ENCODE measurements around the gene SOCS1. TPM values are rescaled to one million over a fixed set of nuclear protein-coding genes. Genes with fewer than 3 reads are reported as not detected.

SOCS1 gene
- total RNA-seq, 1 donor from 2014 or later = 2.7 TPM

DNA sequence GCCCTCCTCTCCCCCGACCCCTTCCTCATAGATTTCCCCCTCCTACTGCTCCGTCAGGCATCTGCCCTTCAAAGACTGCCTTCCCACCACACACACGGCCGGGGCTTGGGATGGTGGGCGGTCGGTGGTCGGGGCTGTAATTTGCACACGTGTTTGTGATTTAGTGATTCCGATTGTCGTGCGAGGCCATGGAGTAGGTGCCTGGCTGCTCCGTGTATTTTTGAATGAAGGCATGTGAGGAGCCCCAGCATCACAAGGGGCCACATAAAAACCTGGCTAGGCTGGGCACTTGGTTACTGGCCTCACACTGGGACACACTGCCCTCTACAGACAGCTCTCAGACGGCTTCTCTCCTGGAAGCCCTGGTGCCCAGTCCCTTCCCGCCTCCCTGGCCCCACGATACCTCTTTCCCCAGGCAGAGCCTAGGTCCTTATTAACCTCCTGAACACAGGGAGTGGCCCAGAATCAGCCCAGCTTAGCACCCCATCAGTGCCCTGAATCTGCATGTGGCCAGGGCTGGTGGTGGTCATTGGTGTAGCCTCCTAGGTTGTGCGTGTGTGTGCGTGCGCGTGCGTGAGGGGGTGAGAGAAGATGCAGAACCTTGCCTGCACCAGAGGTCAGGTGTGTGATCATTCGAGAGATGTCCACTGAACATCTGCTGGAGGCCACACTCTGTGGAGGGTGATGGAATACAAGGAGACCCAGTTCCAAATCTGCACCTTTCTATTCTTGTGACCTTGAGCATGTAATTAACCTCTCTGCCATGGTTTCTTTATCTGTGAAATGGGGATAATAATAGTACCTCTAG lies 1.3 kb upstream of the SOCS1 start:
- Mint-ChIP-seq H3K27ac (ENCODE audit: unreplicated experiment) (peak overlapping the region; percentile 99), H3K4me3 (ENCODE audit: unreplicated experiment) (peak overlapping the region; percentile 95), H3K4me1 (ENCODE audit: low read depth) (peaks cover 30% of the 10 kb centered on the region), H3K36me3 (ENCODE audit: low read depth) (no peaks in the 10 kb centered on the region), H3K27me3 (ENCODE audit: low read depth) (peaks cover 5% of the 10 kb centered on the region), H3K9me3 (ENCODE audit: low read depth) (no peaks in the 10 kb centered on the region)
- TF ChIP-seq, protein P1, sequence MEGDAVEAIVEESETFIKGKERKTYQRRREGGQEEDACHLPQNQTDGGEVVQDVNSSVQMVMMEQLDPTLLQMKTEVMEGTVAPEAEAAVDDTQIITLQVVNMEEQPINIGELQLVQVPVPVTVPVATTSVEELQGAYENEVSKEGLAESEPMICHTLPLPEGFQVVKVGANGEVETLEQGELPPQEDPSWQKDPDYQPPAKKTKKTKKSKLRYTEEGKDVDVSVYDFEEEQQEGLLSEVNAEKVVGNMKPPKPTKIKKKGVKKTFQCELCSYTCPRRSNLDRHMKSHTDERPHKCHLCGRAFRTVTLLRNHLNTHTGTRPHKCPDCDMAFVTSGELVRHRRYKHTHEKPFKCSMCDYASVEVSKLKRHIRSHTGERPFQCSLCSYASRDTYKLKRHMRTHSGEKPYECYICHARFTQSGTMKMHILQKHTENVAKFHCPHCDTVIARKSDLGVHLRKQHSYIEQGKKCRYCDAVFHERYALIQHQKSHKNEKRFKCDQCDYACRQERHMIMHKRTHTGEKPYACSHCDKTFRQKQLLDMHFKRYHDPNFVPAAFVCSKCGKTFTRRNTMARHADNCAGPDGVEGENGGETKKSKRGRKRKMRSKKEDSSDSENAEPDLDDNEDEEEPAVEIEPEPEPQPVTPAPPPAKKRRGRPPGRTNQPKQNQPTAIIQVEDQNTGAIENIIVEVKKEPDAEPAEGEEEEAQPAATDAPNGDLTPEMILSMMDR (IDR thresholded peaks at IDR 0.05) = peak; percentile 89
- DNase-seq (ENCODE audit: low spot score) = no peak

DNA sequence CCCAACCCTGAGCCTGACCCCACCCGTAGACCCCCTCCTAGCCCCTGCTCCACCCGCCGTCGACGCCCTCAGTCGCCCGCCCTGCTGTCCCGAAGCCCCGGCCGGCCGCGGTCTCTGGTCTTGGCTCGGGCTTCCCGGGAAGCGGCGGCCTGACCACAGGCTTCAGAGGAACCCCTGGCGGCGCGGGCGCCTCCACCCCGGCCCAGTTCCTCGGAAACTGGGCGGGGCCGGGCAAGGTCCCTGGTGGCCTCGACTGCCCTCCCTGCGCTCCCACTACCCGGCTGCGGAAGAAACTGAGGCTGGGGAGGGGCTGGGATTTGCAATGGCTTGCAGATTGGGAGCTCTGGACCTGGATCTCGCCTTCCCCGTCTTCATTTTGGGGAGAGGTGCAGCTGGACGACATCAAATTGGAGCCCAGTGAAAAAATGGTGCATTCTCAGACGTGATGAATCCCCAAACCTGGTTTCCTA lies 692 bp upstream of the SOCS1 start:
- TF ChIP-seq, protein P1 (IDR thresholded peaks at IDR 0.05) = no peak
- Mint-ChIP-seq H3K36me3 (ENCODE audit: low read depth) (no peaks in the 10 kb centered on the region), H3K27ac (ENCODE audit: unreplicated experiment) (peak overlapping the region; percentile 99), H3K4me1 (ENCODE audit: low read depth) (peaks cover 32% of the 10 kb centered on the region), H3K9me3 (ENCODE audit: low read depth) (no peaks in the 10 kb centered on the region), H3K27me3 (ENCODE audit: low read depth) (peaks cover 5% of the 10 kb centered on the region), H3K4me3 (ENCODE audit: unreplicated experiment) (peak overlapping the region; percentile 95)
- DNase-seq (ENCODE audit: low spot score) = no peak

DNA sequence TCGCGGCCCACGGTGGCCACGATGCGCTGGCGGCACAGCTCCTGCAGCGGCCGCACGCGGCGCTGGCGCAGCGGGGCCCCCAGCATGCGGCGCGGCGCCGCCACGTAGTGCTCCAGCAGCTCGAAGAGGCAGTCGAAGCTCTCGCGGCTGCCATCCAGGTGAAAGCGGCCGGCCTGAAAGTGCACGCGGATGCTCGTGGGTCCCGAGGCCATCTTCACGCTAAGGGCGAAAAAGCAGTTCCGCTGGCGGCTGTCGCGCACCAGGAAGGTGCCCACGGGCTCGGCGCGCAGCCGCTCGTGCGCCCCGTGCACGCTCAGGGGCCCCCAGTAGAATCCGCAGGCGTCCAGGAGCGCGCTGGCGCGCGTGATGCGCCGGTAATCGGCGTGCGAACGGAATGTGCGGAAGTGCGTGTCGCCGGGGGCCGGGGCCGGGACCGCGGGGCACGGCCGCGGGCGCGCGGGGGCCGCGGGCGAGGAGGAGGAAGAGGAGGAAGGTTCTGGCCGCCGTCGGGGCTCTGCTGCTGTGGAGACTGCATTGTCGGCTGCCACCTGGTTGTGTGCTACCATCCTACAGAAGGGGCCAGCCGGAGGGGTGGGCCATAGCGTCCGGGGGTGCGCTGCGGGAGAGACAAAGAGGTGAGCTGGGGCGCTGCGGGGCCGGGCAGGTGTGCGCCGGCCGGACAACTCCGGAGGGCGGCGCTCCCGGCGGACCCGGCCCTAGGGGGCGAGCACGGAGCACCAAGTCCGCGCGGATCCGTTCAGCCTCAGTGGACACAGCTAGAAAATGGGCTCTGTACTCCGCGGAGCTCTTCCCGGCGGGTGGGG lies 879 bp downstream of the SOCS1 start:
- Mint-ChIP-seq H3K4me1 (ENCODE audit: low read depth) (peaks cover 32% of the 10 kb centered on the region), H3K4me3 (ENCODE audit: unreplicated experiment) (peak overlapping the region; percentile 67), H3K27me3 (ENCODE audit: low read depth) (peaks cover 3% of the 10 kb centered on the region), H3K36me3 (ENCODE audit: low read depth) (no peaks in the 10 kb centered on the region), H3K27ac (ENCODE audit: unreplicated experiment) (no peak overlapping the region), H3K9me3 (ENCODE audit: low read depth) (no peaks in the 10 kb centered on the region)
- TF ChIP-seq, protein P1 (IDR thresholded peaks at IDR 0.05) = no peak
- no peak for DNase-seq (ENCODE audit: low spot score)

DNA sequence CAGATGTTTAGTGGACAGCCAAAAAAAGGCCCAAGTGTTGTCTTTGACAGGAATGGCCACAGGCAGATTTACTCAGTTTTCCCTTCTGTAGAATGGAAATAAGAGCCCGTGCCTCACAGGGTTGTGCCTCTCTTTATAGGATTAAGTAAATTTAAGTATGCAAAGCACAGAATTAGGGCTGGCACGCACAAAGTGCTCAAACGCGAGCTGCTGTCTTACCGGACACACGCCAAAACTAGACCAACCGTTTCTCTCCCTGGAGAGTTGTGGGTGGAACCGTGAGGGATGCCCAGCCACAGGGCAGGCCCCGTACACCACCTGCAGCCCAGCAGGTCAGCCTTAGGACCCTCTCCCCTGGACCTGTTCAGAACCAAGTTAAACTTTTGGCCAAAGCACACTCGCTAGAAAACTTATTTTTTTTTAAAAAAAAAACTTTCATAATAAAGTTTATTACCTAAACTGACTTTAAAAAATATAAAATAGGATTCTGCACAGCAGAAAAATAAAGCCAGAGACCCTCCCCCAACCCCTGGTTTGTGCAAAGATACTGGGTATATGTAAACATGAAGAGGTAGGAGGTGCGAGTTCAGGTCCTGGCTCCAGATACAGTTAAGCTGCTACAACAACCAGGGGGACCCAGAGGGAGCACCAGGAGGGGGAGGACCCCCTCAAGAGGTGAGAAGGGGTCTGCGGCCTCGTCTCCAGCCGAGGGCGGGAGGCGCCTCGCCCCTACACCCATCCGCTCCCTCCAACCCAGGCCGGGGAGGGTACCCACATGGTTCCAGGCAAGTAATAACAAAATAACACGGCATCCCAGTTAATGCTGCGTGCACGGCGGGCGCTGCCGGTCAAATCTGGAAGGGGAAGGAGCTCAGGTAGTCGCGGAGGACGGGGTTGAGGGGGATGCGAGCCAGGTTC lies 1.8 kb downstream of the SOCS1 start:
- TF ChIP-seq, protein P1 (IDR thresholded peaks at IDR 0.05) = no peak
- H3K27ac Mint-ChIP-seq (ENCODE audit: unreplicated experiment) = no peak overlapping the region
- H3K4me3 Mint-ChIP-seq (ENCODE audit: unreplicated experiment) = peak overlapping the region; percentile 56
- no peaks in the 10 kb centered on the region for H3K27me3 Mint-ChIP-seq (ENCODE audit: low read depth)
- no peaks in the 10 kb centered on the region for H3K9me3 Mint-ChIP-seq (ENCODE audit: low read depth)
- H3K4me1 Mint-ChIP-seq (ENCODE audit: low read depth) = peaks cover 29% of the 10 kb centered on the region
- DNase-seq (ENCODE audit: low spot score) = no peak
- no peaks in the 10 kb centered on the region for H3K36me3 Mint-ChIP-seq (ENCODE audit: low read depth)

Data from chondrocyte (in vitro differentiated cells).